GM19025 (cell line): ENCODE measurements around the gene ACP2.

Experiments used
- ATAC-seq: cut with Tn5 transposase; IDR thresholded peaks from one replicate; pipeline ENCODE4 v1.9.1; 2021; ENCODE audit warnings: mild to moderate bottlenecking, low read depth, moderate library complexity; ENCODE audit not compliant: unreplicated experiment

Gene ACP2

DNA sequence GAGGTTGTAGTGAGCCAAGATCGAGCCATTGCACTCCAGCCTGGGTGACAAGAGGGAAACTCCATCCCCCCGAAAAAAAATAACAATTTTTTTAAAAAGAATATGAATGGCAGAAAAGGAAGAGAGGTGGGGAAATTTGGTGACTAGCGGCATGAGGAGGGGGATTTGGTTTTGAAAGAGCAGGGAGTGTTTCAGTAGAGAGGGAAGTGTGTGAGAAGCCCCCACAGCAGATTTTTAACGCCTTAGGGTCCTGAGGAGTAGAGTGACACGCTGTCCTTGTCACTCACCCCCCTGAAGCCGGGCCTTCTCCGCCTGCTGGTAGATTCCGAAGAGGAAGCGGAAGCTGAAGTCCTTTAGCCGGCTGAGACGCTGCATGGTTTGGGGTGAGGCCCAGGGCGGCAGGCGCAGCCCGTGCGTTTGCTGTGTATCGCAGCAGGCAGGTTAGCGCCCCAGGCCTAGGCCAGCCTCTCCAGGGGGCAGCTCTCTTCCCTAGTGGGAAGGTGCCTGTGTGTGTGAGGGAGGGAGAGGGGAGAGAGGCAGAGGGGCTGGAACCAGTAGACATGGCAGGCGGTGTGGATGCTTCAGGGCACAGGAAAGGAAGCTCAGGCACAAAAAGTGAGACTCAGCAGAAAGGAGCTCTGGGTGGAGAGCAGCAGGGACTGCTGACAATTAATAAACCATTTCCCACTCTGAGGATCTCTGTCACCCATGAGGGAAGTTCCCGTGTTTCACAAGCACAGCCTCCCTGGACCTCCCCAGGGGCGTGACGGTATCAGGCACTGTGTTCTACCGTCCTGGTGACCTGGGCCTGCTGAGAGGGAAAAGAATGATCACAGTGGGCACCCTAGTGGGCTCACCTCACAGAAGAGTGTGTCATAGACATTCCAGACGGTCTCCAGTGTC lies 3.9 kb downstream of the ACP2 start:
- no peak for ATAC-seq

DNA sequence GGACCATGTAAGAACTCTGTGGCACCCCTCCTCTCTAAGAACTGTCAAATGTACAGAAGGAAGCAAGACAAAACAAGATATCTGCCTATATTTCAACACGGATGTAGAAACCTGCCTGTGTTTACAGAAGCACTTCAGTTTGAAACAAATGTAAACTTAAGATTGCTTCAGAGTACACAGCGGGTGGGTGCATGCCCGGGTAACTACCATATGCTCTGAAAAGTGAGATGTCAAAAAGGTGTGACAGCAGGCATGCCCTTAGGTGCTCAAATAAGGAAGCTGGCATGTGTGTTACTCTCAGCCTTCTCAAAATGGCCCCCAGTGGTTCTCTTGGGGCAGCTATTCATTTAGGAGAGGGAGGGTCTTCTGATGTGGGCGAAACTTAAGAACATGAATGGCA lies 5.2 kb downstream of the ACP2 start:
- ATAC-seq: no peak

DNA sequence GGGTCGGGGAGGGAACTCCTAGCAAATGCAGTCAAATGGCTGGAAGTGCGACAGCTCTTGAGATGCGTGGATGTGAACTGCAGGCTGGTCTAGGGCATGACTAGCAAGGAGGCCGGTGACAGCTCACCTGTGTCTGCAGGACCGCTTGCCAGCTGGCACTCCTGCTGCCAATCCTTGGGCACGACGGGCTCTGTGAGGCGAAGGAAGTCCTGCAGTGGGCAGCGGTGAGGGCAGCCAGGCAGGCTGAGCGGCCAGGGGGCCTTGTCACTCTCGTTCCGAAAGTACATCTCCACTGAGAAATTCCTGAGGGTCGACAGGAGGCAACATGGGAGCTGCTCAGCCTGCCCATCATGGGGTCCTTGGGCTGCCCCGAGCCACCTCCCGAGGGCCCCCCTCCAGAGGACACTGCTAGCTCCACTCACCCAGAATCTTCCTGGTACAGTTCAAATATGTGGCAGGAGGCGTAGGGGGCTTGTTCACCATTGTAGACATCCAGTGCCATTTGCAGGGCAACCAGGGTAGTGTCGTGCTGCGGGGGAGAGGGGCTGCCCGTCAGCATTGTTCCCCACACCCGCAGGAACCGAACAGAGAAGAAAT lies 5.9 kb downstream of the ACP2 start:
- no peak for ATAC-seq

DNA sequence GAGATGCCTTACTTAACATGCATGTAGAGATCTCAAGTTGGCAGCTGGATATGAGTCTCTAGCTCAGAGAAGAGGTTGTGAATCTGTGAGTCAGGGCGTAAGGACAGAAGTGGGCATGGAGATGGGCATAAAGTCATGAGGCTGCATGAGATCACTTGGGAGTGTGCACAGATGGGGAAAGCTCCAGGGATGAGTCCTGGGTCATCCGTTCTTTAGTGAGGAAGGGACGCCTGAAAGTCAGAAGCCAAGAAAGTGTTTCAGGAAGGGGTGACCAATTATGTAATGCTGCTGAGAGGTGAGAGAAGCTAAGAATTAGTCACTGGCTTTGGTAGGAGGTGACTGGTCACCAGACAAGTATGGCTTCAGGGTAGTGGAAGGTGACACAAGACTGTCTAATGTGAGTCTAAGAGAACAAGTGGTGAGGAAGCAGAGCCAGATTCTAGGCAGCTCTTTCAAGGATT lies 6.7 kb downstream of the ACP2 start:
- no peak for ATAC-seq

DNA sequence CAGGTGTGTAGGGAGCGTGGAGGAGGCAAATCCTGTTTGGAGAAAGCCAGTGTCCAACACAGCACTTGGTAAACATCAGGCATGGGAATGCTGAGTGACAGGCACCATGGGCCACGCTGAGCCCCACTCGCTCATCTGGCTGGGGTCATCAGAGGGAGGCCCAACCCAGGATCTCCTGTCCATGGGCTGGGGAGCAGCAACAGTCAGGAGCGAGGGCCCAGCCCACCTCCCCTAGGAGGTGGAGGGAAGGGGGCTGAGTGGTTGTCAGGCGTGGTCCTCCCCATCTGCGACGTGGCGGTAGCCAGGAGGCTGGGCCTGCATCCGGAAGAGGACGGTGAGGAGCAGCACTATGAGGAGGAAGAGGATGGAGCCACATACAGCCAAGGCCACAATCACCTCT lies 8.8 kb downstream of the ACP2 start:
- no peak for ATAC-seq

DNA sequence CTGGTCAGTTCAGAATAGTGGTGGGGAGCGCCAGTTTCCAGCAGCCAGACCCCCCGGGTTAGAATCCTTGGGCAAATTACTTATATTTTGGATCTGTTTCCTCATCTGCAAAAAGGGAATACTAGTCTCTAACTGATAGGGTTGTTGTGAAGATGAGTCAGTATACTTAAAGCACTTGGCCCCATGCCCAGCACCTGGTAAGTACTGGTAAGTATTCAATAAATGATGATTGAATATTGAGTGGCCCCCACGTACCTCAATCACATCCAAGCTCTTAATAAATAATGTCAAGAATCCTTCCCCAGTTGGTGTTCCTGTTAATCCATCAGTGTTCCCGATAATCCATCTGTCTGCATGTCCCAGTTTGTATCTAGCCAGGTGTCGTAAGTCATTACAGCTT lies 12.1 kb downstream of the ACP2 start:
- no peak for ATAC-seq

DNA sequence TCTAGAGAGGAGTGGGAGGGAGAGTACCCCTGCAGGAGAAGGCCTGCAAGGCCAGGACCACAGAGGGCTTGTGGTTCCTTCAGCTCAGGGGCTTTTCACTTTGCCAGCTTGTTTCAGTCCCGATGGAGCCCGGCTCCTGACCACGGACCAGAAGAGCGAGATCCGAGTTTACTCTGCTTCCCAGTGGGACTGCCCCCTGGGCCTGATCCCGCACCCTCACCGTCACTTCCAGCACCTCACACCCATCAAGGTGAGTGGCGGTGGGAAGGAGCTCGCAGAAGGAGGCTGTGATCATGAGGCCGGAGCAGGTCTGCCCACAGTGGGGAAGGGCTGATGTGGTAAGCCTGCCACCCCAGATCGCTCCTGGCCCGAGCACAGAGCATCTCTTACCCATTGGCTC lies 13.5 kb downstream of the ACP2 start:
- ATAC-seq: no peak

GRCh38 chr11:47234669-47235100 lies 13.9 kb downstream of the ACP2 start:
- no peak for ATAC-seq

DNA sequence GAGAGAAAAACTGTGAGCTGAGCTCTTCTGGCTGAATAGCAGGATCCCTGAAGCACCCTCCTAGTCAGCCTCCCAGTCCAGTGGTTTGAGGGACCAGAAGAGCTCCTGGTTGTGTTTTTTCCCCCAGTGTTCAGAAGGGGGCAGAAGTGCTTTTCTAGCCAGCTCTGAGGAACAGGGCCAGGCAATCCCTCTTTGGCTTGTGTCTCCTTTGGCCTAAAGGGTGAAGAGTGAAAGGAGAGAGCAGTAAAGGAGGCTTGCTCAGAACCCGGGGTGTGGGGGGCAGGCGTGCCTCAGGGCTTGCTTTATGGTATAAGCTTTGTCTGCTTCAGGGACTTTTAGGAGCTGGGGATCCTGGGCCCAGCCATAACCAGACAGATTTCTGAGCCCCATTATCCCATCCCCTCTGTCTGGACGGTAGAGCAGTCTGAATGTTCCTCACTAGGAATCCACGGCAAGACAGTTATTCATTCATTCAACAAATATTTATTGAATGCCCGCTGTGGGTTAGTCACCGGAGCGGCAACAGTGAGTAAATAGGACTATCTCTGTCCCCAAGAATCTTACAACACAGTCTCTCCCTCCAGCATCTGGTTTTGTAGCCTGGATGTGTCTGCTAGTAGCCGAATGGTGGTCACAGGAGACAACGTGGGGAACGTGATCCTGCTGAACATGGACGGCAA lies 14.5 kb downstream of the ACP2 start:
- ATAC-seq: no peak

DNA sequence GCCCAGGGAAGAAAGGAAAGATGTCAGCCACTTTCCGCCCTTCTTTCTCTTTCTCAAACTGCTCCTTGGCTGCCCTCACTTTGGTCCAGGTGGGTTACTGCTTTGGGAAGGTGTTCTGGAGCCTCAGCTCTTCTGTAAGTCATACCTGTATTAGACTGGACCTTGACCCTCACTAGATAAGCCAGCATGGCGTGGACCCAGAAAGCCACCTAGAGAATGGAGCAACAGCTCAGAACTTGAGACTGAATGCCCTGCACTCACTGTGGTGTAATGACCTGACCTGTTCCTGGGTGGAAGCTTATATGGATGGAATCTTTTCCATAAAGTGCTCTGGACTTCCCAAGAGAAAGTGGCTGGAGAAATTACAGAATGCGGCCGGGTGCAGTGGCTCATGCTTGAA lies 15.6 kb downstream of the ACP2 start:
- no peak for ATAC-seq

- ATAC-seq: no peak
These were observed 19.5 kb downstream of the ACP2 start for GRCh38 chr11:47229161-47229560.

DNA sequence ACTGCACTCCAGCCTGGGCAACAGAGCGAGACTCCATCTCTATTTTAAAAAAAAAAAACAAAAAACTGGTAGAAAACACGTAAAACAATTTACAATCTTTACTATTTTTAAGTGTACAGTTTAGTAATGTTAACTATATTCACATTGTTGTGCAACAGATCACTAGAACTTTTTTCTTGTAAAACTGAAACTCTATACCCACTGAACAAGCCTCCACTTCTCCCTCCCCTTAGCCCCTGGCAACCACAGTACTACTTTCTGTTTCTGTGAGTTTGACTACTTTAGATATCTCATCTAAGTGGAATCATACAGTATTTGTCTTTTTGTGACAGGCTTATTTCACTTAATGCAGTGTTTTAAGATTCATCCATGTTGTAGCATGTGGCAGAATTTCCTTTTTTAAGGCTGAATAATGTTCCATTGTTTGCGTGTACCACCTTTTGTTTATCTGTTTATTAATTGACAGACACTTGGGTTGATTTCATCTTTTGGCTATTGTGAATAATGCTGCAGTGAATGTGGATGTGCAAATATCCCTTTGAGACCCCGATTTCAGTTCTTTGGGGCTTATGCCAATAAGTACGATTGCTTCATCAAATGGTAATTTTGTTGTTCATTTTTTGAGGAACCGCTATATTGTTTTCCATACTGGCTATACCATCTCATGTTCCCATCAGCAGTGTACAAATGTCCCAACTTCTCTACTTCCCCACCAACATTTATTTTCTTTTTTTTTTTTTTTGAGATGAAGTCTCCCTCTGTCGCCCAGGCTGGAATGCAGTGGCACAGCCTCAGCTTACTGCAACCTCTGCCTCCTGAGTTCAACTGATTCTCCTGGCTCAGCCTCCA lies 22.8 kb downstream of the ACP2 start:
- ATAC-seq: peak; percentile 92

- ATAC-seq: no peak
These were observed 25.9 kb downstream of the ACP2 start for GRCh38 chr11:47222696-47223095.

GRCh38 chr11:47220401-47220821 lies 28.2 kb downstream of the ACP2 start:
- no peak for ATAC-seq

DNA sequence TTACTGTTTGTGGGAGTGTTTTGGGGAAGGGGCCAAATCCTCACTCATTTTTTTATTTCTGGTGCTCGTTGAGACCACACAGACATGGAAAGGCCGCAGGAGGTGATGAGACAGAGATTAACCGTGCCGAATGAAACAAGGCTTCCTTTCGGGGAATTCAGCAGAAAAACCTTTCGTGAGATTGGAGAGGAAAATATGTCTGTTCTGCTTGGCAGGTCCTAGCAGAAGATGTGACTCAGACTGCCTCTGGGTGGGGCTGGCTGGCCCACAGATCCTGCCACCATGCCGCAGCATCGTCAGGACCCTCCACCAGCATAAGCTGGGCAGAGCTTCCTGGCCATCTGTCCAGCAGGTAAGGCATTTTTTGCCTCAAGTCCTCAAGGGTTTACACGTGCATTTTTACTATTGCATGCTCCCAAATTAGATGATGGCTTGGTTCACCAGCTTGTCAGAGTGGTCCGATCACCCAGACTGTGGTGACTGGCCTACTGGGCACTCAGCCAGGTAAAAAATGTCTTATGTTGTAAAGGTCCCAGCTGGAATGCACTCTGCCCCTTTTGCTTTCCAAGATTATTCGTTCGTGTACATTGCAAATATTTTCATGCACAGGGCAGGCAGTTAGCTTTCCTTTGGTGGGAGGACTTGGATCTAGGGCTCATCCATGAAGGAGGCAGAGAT lies 32.4 kb downstream of the ACP2 start:
- ATAC-seq: no peak

DNA sequence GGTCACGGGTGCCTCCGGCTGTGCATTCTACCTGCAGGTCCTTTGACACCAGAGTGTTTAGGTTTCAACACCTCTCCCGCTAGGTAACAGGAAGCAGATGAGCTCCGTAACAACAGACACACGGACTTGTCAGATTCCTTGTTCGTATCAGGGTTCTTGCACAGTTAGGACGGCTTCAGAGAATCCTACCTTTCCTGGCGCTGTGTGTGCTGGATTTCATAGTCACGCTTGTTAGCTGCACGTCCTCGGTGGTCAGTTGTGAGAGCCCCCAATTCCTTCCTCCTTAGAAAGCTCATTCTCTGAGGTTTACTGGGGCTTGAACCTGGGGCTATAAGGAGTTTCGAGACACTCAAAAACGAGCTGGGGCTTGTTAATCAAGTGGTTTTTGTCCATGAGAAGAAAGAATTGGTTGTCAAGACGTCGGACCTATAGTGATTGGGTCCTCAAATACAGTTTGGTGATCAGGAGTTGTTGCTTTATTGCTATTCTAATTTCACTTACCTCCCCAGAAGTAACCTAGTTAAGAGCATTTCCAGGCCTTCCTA lies 33.2 kb downstream of the ACP2 start:
- ATAC-seq: no peak

DNA sequence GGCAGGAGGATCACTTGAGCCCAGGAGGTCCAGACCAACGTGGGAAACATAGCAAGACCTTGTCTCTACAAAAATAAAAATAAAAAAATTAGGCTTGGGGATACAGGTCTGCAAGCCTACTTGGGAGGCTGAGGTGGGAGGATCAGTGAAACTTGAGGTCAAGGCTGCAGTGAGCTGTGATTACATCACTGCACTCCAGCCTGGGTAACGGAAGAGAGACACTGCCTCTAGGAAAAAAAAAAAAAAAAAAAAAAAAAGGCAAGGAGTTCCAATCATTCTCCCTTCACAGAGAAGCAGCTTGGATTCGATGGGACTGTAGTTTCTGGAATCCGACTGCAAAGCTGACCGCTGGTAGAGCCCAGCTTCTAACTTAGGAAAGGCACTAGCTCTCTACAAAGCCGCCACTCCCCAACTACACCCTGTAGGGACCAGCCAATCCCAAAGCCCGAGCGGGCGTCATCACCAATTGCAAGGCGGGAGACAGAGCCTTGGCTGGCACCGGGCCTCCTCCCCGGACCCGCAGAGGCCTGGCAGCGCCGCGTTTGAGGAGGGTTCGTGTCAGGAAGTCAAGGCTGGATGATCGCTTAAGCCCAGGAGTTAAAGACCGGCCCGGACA lies 34.6 kb downstream of the ACP2 start:
- ATAC-seq: peak; percentile 53

GRCh38 chr11:47212938-47213337 lies 35.7 kb downstream of the ACP2 start:
- no peak for ATAC-seq

DNA sequence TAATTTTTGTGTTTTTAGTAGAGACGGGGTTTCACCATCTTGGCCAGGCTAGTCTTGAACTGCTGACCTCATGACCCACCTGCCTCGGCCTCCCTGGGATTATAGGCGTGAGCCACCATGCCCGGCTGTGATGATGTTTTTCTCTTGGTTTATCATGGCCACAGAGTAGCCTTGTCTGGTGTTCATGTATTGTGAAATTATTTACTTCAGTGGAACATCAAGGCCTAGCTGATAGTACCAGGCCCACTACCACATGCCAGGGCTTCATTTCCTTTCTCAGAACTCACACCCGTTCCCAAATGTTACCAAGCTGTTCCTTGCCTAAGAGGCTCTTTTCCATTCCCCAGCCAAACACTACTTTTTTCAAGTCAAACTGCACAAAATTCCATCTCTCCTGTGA lies 40.0 kb downstream of the ACP2 start:
- no peak for ATAC-seq
